Ascending aorta (tissue), 2 donors: ENCODE data around the gene POMC. TPM values are rescaled to one million over a fixed set of nuclear protein-coding genes. Genes with fewer than 3 reads are reported as not detected.
"Not testable (repeated sequence)": the region's sequence is repeated elsewhere in the genome, so short reads cannot be mapped to it uniquely, and the experiment has no call there.

Experiments
- DNase-seq, 2 donors: peaks; one replicate each; pipeline ENCODE4 v3.0.0-alpha.2; 2019; ENCODE audit warnings: low spot score in 2 of 2
- H3K27ac ChIP-seq, 2 donors: fragments of 200-600 bp; sonication (generic); one replicate each; pipeline ENCODE4 v1.5.1; 2016 to 2017; ENCODE audit warnings: mild to moderate bottlenecking in 1 of 2
- H3K27me3 ChIP-seq: fragments of 200-600 bp; sonication (generic); one replicate; pipeline ENCODE4 v1.5.1; 2017
- H3K36me3 ChIP-seq, 2 donors: fragments of 200-600 bp; sonication (generic); one replicate each; pipeline ENCODE4 v1.5.1; 2016
- H3K4me1 ChIP-seq, 2 donors: fragments of 200-600 bp; sonication (generic); one replicate each; pipeline ENCODE4 v1.5.1; 2016 to 2017; ENCODE audit warnings: mild to moderate bottlenecking in 1 of 2
- H3K4me3 ChIP-seq, 2 donors: fragments of 200-600 bp; sonication (generic); one replicate each; pipeline ENCODE4 v1.5.1; 2016 to 2017; ENCODE audit warnings: mild to moderate bottlenecking in 1 of 2
- H3K9me3 ChIP-seq, 2 donors: fragments of 200-600 bp; sonication (generic); one replicate each; pipeline ENCODE4 v1.5.1; 2016
- intact Hi-C: fragments of 100-400 bp; cut with DNase I; formaldehyde crosslinking; loops from one replicate; pipeline ENCODE4 v1.15.1; 2023
- total RNA-seq: library from RNA; depleted of rRNA; stranded (reverse); fragments of >200 nt; gene quantifications from one replicate; pipeline ENCODE4 v1.1.0, GENCODE V29; 2016
- TF ChIP-seq, protein P1 (sequence below), 3 experiments: fragments of 200-600 bp in 2 of 3; fragments of 450-650 bp in 1 of 3; sonication (generic) in 2 of 3; IDR thresholded peaks; one replicate each; pipeline ENCODE4 v1.5.1; 2016 to 2019; ENCODE audit warnings: antibody characterized with exemption in 3 of 3, mild to moderate bottlenecking in 1 of 3, moderate library complexity in 1 of 3

Gene POMC
- 18.6 TPM for total RNA-seq

GRCh38 chr2:25168256-25169072 lies at the start of gene POMC:
POMC (minus strand) TSS chr2:25168580; CDS start chr2:25164772, 3,808 bp downstream.
- H3K4me3 ChIP-seq = peak within 1 kb of the TSS; percentile 50 to 67
- no peaks in the 10 kb centered on the region for H3K9me3 ChIP-seq
- TF ChIP-seq, protein P1, sequence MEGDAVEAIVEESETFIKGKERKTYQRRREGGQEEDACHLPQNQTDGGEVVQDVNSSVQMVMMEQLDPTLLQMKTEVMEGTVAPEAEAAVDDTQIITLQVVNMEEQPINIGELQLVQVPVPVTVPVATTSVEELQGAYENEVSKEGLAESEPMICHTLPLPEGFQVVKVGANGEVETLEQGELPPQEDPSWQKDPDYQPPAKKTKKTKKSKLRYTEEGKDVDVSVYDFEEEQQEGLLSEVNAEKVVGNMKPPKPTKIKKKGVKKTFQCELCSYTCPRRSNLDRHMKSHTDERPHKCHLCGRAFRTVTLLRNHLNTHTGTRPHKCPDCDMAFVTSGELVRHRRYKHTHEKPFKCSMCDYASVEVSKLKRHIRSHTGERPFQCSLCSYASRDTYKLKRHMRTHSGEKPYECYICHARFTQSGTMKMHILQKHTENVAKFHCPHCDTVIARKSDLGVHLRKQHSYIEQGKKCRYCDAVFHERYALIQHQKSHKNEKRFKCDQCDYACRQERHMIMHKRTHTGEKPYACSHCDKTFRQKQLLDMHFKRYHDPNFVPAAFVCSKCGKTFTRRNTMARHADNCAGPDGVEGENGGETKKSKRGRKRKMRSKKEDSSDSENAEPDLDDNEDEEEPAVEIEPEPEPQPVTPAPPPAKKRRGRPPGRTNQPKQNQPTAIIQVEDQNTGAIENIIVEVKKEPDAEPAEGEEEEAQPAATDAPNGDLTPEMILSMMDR (IDR thresholded peaks at IDR 0.05) = no peak
- intact Hi-C loops = no loop called here
- peaks cover 0 to 7% of the 10 kb centered on the region in 2 donors for H3K4me1 ChIP-seq
- peaks cover 8% of the 10 kb centered on the region for H3K27me3 ChIP-seq
- no peaks in the 10 kb centered on the region for H3K36me3 ChIP-seq
- DNase-seq = no peak
- no peak within 1 kb of the TSS for H3K27ac ChIP-seq

DNA sequence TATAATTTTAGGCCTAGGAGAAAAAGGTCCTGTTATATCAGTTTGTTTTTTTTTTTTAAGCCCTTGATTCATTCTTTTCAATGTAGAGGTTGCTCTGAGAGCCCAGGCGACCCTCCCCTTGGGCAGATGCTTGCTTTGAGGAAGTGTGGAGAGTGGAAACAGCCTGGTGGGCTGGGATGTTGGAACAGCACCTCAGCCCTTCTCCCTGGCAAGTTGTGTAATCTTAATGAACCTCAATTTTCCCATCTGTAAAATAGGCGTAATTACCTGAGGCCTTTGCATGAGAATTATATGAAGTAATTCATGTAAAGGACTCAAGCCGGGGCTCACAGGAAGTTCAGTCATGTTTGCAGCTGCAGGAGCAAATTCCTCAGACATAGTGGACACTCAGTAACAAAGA lies 49.7 kb upstream of the POMC start:
- H3K4me1 ChIP-seq = peaks cover 0 to 6% of the 10 kb centered on the region in 2 donors
- H3K27me3 ChIP-seq = no peaks in the 10 kb centered on the region
- no peaks in the 10 kb centered on the region for H3K36me3 ChIP-seq
- H3K9me3 ChIP-seq = no peaks in the 10 kb centered on the region
- intact Hi-C loops = no loop called here
- TF ChIP-seq, protein P1 (IDR thresholded peaks at IDR 0.05) = no peak
- no peak for DNase-seq
- H3K27ac ChIP-seq = no peak overlapping the region
- no peak overlapping the region for H3K4me3 ChIP-seq

DNA sequence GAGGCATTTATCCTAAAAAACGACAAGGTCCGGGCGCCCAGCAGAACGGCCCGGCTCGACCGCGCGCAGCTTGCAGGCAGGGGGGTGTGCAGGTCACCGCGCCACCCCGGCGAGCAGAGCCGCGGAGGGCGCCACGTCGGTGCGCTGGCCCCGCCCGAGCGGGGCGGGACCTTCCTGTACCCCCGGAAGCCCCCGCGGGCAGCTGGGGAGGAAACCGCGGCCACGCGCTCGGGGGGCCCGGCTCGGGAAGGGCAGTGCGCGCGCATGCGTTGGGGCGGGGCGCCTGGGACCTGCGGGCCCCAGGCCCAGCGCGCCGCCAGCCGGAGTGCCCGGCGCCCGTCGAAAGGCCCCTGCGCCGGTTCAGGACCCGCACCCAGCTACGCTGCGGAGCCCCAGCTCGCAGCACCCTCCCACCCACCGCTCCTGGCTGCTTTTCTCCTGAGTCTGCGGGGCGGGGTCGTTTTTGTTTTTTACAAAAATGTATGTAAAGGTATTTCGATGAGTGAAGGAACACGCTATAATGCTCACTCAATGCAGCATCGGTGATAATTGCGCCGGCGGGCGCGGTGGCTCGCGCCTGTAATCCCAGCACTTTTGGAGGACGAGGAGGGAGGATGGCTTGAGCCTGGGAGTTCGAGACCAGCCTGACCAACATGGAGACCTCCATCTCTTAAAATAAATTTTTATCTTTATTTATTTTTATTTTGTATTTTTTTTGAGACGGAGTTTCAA lies 47.7 kb upstream of the POMC start:
- peak overlapping the region; percentile 67 to 69 for H3K27ac ChIP-seq
- peak in 1 of 2 donors; percentile 80 for DNase-seq
- H3K4me3 ChIP-seq = peak overlapping the region; percentile 71 to 73
- H3K36me3 ChIP-seq = no peaks in the 10 kb centered on the region
- no peaks in the 10 kb centered on the region for H3K27me3 ChIP-seq
- peaks cover 0 to 6% of the 10 kb centered on the region in 2 donors for H3K4me1 ChIP-seq
- TF ChIP-seq, protein P1 (IDR thresholded peaks at IDR 0.05) = no peak
- intact Hi-C loops = no loop called here
- no peaks in the 10 kb centered on the region for H3K9me3 ChIP-seq

- TF ChIP-seq, protein P1 (IDR thresholded peaks at IDR 0.05) = no peak
Observed at GRCh38 chr2:25215232-25215631, 46.9 kb upstream of the POMC start.

DNA sequence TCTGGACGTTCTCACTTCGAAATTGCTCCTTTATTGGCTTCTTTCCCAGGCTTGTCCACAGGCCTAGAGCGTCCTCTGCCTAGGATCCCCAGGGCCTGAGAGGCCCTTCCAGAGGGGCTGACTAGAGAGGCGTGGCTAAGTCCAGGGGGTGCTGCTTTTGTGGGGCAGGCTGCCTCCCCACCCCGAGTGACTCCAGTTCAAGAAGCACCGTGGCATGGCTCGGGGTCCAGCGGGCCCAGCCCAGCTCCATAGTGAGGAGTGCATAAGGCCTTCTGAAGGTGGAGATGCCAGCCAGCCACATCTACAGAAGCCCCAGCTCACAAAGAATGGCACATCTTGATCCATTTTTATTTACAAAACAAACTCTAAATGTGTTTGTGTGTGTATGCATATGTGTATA lies 44.8 kb upstream of the POMC start:
- Histone ChIP-seq H3K36me3 (no peaks in the 10 kb centered on the region), H3K4me3 (no peak overlapping the region), H3K27me3 (no peaks in the 10 kb centered on the region), H3K27ac (no peak overlapping the region), H3K4me1 (peaks cover 0 to 6% of the 10 kb centered on the region in 2 donors), H3K9me3 (no peaks in the 10 kb centered on the region)
- TF ChIP-seq, protein P1 (IDR thresholded peaks at IDR 0.05) = no peak
- DNase-seq = no peak
- intact Hi-C loops = no loop called here

More at GRCh38 chr2:25215232-25215631, 46.9 kb upstream of the POMC start:
- Histone ChIP-seq H3K4me1 (peaks cover 0 to 6% of the 10 kb centered on the region in 2 donors), H3K4me3 (no peak overlapping the region), H3K27ac (peak overlapping the region; percentile 67 to 69), H3K9me3 (no peaks in the 10 kb centered on the region), H3K36me3 (no peaks in the 10 kb centered on the region), H3K27me3 (no peaks in the 10 kb centered on the region)
- no peak for DNase-seq
- intact Hi-C loops = no loop called here

DNA sequence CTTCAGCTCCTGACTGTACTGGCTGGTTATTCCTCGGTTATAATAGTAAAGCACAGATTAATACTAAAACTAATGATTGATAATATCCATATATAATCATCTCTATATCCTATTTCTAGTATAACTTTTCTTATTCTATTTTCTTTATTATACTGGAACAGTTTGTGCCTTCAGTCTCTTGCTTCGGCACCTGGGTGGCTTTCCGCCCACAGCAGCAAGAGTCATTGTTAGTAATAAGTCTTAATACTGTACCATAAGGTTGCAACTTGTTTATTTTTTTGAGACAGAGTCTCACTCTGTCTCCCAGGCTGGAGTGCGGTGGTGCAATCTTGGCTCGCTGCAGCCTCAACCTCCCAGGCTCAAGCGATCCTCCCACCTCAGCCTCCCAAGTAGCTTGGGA lies 42.5 kb upstream of the POMC start:
- H3K27me3 ChIP-seq, H3K36me3 ChIP-seq, DNase-seq, H3K4me1 ChIP-seq, intact Hi-C loops, H3K4me3 ChIP-seq, H3K27ac ChIP-seq, H3K9me3 ChIP-seq: not testable (repeated sequence)
